ENCODE measurements around the gene IRS1.
A peak's percentile ranks its signal among the peaks of the same experiment; 100 is the strongest.
"Not testable (repeated sequence)": the region's sequence is repeated elsewhere in the genome, so short reads cannot be mapped to it uniquely, and the experiment has no call there.

IRS1 gene

GRCh38 chr2:226799211-226799975, at the start of gene IRS1:
TSS of gene IRS1 (minus strand) at chr2:226799820. CDS start at chr2:226798738, 1,082 bp downstream.
- DNase-seq: peak; percentile 14 to 21

GRCh38 chr2:226849349-226849748, 49.7 kb upstream of the IRS1 start:
- no peak for DNase-seq

DNA sequence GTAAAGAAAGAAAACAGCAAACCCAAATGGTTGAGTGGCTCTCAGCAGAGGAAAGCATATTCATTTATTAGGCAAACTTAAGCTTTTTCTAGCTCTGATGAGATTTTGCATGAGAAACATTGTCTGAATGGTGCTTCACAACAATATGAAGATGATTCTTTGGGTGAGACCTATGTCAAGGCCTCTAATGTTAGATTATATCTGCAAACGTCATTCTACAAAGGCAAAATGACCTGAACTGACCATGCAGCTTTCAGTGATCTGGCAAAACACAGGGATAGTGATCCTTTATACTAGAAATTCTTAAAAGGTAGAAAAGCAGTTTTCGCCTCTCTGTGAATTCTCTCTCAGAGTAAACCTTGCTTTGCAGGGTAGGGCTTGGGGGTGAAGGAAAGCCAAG, 47.9 kb upstream of the IRS1 start:
- no peak for DNase-seq

DNA sequence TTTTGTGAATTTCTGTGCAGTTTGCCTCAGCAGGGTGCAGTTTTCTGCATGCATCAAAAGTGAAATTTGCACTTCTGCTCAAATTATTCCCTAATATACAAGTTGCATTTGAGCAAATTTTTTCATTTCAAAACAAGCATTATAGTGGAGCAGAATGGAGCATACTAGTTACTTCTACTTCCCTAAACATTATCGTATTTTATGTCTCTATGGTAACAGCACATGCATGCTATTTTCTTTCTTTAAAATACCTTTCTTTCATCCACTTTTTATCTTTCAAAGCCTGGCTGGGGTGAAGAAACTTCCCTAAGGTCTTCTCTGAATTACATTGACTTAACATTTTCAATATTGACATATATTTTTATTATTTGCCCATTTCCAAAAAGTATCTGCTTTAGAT, 47.5 kb upstream of the IRS1 start:
- no peak for DNase-seq

- DNase-seq: no peak
Observed at GRCh38 chr2:226845386-226846116, 45.9 kb upstream of the IRS1 start.

DNA sequence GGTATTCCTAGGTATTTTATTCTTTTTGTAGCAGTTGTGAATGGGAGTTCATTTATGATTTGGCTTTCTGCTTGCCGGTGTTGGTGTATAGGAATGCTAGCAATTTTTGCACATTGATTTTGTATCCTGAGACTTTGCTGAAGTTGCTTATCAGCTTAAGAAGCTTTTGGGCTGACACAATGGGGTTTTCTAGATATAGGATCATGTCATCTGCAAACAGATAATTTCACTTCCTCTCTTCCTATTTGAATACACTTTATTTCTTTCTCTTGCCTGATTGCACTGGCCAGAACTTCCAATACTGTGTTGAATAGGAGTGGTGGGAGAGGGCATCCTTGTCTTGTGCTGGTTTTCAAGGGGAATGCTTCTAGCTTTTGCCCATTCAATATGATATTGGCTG, 43.4 kb upstream of the IRS1 start:
- DNase-seq: not testable (repeated sequence)

DNA sequence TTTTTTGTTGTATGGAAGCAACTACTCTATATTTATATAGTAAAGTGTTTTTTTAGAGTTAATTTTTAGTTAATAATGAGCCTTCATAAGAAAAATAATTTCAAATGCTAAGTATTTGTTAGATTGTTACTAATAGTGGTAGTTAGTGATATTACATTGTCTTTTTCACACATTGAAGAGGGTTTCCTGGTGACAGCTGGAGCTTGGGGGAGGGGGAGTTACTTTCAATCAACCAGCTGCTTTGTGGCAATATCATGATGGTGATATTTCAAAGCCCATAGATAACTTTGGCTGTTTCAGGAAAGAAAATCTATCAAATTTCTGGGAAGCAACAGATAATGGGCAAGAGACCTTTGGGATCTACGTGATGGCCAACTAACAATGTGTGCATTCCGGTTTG, 40.3 kb upstream of the IRS1 start:
- DNase-seq: no peak

DNA sequence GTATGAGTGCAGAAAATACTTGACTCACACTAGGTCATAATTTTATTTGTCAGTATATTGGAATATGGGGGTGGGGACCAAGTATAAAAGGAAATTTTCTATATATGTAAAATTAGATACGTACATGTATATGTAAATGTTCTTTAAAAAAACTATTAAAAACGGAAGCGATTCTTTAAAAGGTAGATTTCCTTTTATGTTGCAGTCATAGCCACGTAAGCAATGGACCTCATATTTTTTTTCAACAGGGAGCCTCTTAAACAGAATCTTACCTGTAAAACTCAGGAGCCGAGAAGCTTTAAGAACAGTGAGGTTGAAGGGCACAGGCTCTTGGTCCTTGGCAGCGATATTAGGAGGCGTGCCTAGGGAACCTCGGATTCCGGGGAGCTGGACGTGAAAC, 39.5 kb upstream of the IRS1 start:
- DNase-seq: no peak

GRCh38 chr2:226838722-226839121, 39.1 kb upstream of the IRS1 start:
- DNase-seq: no peak

GRCh38 chr2:226837787-226838603, 38.4 kb upstream of the IRS1 start:
- DNase-seq: no peak

DNA sequence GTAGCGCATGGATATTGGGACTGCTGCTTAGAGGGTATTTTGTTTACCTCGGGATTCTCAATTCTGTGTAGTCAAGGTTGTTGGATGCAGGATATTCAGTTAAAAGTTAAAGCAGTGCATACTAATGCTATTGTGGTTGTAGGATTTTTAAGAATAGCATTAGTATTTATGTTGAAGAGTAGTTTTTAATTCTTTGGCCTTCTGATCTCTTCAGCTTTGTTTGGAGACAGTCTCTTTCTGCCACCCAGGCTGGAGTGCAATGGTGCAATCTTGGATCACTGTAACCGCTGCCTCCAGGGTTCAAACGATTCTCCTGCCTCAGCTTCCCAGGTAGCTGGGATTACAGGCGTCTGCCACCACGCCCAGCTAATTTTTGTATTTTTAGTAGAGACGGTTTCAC, 37.7 kb upstream of the IRS1 start:
- DNase-seq: no peak

DNA sequence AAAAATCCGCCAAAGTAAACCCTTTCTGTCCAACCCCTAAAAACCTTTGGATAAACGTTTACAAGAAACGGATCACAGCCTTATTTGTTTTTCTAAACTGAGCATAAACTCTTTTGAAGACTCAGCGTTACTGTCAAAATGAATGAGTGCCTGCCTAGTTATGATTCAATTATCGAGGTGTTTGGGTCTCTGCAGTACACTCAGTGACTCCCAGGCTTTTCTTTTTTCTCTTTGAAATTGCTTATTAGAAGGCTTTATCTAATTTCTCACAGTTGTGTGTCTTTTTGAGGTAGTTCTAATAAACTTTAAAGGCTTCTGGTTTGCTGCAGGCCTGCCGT, 36.9 kb upstream of the IRS1 start:
- DNase-seq: no peak

DNA sequence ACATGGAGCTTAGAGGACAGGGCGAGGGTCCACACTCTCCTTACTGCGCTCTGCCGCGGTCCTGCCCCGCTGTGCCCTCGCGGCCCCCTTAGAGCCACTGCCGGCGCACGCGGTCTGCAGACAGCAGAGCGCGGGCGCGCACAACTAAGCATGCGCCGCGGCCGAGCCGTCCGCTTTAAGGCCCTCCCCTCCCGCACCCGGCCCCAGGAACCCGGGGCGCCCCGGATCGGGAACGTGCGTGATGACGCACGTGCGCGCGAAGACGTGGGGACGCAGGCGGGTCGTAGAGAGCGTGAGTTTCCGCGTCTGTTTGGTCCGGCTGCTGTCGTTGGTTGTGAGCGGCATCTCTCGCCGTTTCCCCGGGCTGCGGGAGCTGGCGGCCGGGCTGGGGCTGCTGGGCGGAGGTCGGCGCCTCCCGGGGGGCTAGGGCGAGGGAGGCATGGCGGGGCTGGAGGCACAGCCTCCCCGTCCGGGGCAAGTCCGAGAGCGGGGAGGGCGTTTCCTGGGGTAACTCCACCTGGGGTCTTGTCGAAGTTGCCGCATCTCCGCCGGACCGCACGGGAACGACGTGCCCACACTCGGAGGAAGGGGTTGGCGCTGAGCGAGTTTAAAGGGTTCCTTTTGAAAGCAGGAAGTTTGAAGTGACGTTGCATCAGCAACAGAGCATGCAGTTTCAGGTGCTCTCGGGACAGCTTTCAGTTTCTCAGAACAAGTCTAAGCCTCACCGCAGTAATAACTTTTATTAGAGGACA, 36.4 kb upstream of the IRS1 start, which contains the start of gene RHBDD1:
Gene RHBDD1, plus strand, starts transcription at position 259 of the 752 bp plus-strand sequence. CDS start 28,640 bp downstream, outside the sequence.
- DNase-seq: peak; percentile 77 to 79

DNA sequence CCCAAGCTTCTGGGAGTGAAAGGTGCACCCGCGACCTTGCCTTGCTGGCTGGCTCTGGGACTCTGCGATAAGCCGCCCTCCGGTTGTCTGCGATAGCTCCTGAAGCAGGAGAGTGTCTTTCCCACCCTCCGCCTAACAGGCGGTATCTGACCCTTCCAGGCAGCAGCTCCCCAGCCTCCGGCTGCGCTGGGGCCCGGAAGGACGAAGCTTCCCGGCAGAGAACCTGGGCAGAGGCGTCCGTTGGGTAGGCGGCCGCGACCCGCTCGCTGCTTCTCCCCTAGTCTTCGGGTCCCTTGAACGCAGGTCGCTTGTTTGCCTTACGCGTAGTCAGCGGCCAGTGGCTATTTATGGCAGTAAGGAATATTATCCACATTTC, 35.8 kb upstream of the IRS1 start:
- DNase-seq: no peak

- DNase-seq: not testable (repeated sequence)
Observed at GRCh38 chr2:226834880-226835279, 35.3 kb upstream of the IRS1 start.

- DNase-seq: no peak
Observed at GRCh38 chr2:226832061-226832460, 32.4 kb upstream of the IRS1 start.

DNA sequence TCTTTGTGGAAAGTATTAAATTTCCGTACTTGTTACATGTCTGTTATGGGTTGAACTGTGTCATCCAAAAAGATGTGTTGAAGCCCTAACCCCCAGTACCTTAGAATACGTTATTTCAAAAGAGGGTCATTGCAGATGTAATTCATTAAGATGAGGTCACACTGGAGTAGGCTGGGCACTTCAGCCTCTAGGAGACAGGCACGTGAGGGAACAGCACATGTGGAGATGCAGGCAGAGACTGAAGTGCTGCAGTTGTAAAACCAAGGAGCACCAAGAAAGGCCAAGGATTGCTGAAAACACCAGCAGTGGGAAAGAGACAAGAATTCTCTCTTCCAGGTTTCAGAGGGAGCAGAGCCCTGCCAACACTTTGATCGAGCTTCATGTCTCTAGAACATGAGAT, 31.6 kb upstream of the IRS1 start:
- DNase-seq: no peak

- DNase-seq: no peak
Observed at GRCh38 chr2:226829721-226830631, 30.4 kb upstream of the IRS1 start.

GRCh38 chr2:226828191-226828590, 28.6 kb upstream of the IRS1 start:
- DNase-seq: no peak

- DNase-seq: no peak
Observed at GRCh38 chr2:226825056-226825455, 25.4 kb upstream of the IRS1 start.

DNA sequence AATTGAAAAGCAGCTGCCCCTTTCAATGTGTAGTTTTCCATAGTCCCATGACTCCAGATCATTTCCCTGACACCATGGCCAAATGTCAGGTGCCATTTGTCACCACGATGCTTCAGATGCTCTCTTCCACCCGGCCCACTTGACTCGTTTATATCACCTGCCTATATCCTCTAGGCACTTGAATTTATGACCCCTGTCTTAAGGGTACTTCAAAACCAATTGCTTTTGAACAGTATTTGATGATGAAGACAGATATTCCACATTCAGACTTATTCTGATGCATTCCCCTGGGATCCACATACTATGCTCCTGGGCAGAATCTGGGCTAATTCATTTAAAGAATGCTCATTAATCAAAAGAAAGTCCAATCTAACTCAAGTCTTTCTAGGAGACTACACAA, 19.3 kb upstream of the IRS1 start:
- no peak for DNase-seq
